Neural cell (in vitro differentiated cells): ENCODE data around the gene KRTAP10-5. TPM values are rescaled to one million over a fixed set of nuclear protein-coding genes. Genes with fewer than 3 reads are reported as not detected.

ENCODE experiments used
- H2AFZ ChIP-seq: fragments of 200-600, 300-800 bp; sonication (generic), shearing (Covaris generic); 2 replicates; pipeline ENCODE4 v1.6.0; 2014; ENCODE audit warnings: low read depth, mild to moderate bottlenecking, antibody characterized with exemption, low read length, moderate library complexity
- H3F3A ChIP-seq: fragments of 200-600 bp; shearing (Covaris generic); 2 replicates; pipeline ENCODE4 v1.6.1; 2016; ENCODE audit warnings: mild to moderate bottlenecking, moderate library complexity, mixed read lengths, antibody characterized with exemption, low read length; ENCODE audit not compliant: insufficient read depth, poor library complexity, severe bottlenecking
- H3K27ac ChIP-seq: fragments of 200-600, 300-800 bp; sonication (generic), shearing (Covaris generic); 2 replicates; pipeline ENCODE4 v1.5.1; 2014; ENCODE audit warnings: mild to moderate bottlenecking, low read length, moderate library complexity
- H3K27me3 ChIP-seq: fragments of 300-800, 200-600 bp; sonication (generic), shearing (Covaris generic); 2 replicates; pipeline ENCODE4 v1.6.0; 2014; ENCODE audit warnings: mild to moderate bottlenecking, low read depth, low read length, moderate library complexity; ENCODE audit not compliant: insufficient read depth
- H3K36me3 ChIP-seq: fragments of 300-800, 200-600 bp; sonication (generic), shearing (Covaris generic); 2 replicates; pipeline ENCODE4 v1.5.1; 2014; ENCODE audit warnings: mild to moderate bottlenecking, antibody characterized with exemption, low read length, moderate library complexity; ENCODE audit not compliant: insufficient read depth
- H3K4me2 ChIP-seq: fragments of 300-800, 200-600 bp; sonication (generic), shearing (Covaris generic); 2 replicates; pipeline ENCODE4 v1.6.0; 2014; ENCODE audit warnings: mild to moderate bottlenecking, low read length
- H3K4me3 ChIP-seq: fragments of 300-800, 200-600 bp; sonication (generic), shearing (Covaris generic); 2 replicates; pipeline ENCODE4 v1.5.1; 2014; ENCODE audit warnings: mild to moderate bottlenecking, low read length, moderate library complexity
- H3K79me2 ChIP-seq: fragments of 200-600 bp; shearing (Covaris generic); replicated peaks from 2 replicates; pipeline ENCODE4 v1.6.0; 2014; ENCODE audit warnings: mild to moderate bottlenecking, low read length, moderate library complexity; ENCODE audit not compliant: insufficient read depth
- H3K9ac ChIP-seq: fragments of 300-800, 200-600 bp; sonication (generic), shearing (Covaris generic); 2 replicates; pipeline ENCODE4 v1.6.1; 2016; ENCODE audit warnings: mild to moderate bottlenecking, low read length, mixed read lengths
- H3K9me2 ChIP-seq: fragments of 200-600 bp; shearing (Covaris generic); 2 replicates; pipeline ENCODE4 v1.6.1; 2016; ENCODE audit warnings: mild to moderate bottlenecking, low read length, mixed read lengths; ENCODE audit not compliant: insufficient read depth
- H3K9me3 ChIP-seq: fragments of 200-600, 300-800 bp; sonication (generic), shearing (Covaris generic); 2 replicates; pipeline ENCODE4 v1.6.1; 2016; ENCODE audit warnings: mild to moderate bottlenecking, mixed run types, low read length, moderate library complexity, mixed read lengths
- H4K20me1 ChIP-seq: fragments of 200-600 bp; shearing (Covaris generic); 2 replicates; pipeline ENCODE4 v1.6.1; 2016; ENCODE audit warnings: mild to moderate bottlenecking, mixed run types; ENCODE audit not compliant: insufficient read depth
- CTCF ChIP-seq: fragments of 450-650 bp; IDR thresholded peaks from 2 replicates; pipeline ENCODE4 v1.5.1; 2014; ENCODE audit warnings: antibody characterized with exemption, mild to moderate bottlenecking, moderate library complexity; ENCODE audit not compliant: poor library complexity, severe bottlenecking
- EP300 ChIP-seq: fragments of 450-650 bp; conservative IDR thresholded peaks from 2 replicates; pipeline ENCODE4 v1.6.1; 2014; ENCODE audit warnings: antibody characterized with exemption, mild to moderate bottlenecking, moderate library complexity; ENCODE audit not compliant: poor library complexity, severe bottlenecking
- EZH2 ChIP-seq: fragments of 200-600, 300-800 bp; shearing (Covaris generic), sonication (generic); IDR thresholded peaks from 2 replicates; pipeline ENCODE4 v1.6.1; 2014; ENCODE audit warnings: antibody characterized with exemption, low read length, borderline replicate concordance, mild to moderate bottlenecking; ENCODE audit not compliant: insufficient read depth, poor library complexity, severe bottlenecking
- MXI1 ChIP-seq: fragments of 450-650 bp; conservative IDR thresholded peaks from 2 replicates; pipeline ENCODE4 v1.6.1; 2014; ENCODE audit warnings: antibody characterized with exemption, mild to moderate bottlenecking; ENCODE audit not compliant: poor library complexity, severe bottlenecking
- POLR2AphosphoS5 ChIP-seq: IDR thresholded peaks from 2 replicates; pipeline ENCODE4 v1.6.1; 2012
- RAD21 ChIP-seq: fragments of 450-650 bp; conservative IDR thresholded peaks from 2 replicates; pipeline ENCODE4 v1.6.1; 2014; ENCODE audit warnings: antibody characterized with exemption, mild to moderate bottlenecking, moderate library complexity
- SMC3 ChIP-seq: fragments of 450-650 bp; conservative IDR thresholded peaks from 2 replicates; pipeline ENCODE4 v1.6.1; 2014; ENCODE audit warnings: antibody characterized with exemption, mild to moderate bottlenecking, moderate library complexity; ENCODE audit not compliant: poor library complexity
- TAF1 ChIP-seq: IDR thresholded peaks from 2 replicates; pipeline ENCODE4 v1.6.1; 2012; ENCODE audit warnings: low read depth
- polyA plus RNA-seq: library from polyadenylated mRNA; depleted of rRNA; stranded (reverse); fragments of >200 nt; gene quantifications from 2 replicates; pipeline ENCODE4 v1.2.3, GENCODE V29; 2014
- TF ChIP-seq, protein P1 (sequence below): IDR thresholded peaks from 2 replicates; pipeline ENCODE4 v1.6.1; 2012; ENCODE audit warnings: borderline replicate concordance

The KRTAP10-5 gene
- polyA plus RNA-seq, 1 donor from 2014 or later, result not detected

DNA sequence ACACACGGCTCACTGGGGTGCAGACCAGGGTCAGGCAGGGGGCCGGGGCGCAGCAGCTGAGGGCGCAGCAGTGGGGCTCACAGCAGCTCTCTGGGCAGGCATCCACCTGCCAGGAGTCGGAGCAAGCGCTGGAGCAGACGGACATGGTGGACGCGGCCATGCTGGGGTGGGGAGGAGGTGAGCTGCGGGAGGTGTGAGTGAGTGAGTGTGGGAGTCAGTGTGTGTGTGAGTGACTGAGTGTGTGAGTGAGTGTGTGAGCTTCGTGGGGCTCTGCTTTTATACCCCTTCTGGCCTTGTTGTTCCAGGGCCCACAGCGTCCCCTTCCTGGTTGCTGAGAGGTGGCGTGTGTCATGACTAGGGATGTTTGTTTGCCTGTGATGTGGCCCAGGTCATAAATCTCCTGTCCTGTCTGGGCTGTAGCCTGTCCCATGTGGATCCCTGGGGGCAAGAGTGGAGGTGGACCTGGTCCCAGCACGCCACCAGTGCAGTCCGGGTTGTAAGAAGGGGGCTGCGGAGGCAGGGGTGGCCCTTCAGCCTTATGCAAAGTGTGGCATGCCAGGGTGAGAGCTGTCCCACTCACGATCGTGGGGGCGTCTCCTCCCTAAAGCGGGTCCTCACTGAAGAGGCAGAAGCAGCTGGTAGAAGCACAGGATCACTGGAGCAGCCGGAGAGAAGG lies 40.3 kb downstream of the KRTAP10-5 start, which contains the start of gene KRTAP10-1:
TSS of gene KRTAP10-1 (minus strand) at position 205 of the 676 bp plus-strand sequence. CDS start at position 160, 45 bp downstream.
- no peaks in the 10 kb centered on the region for H4K20me1 ChIP-seq
- H2AFZ ChIP-seq, result no peak within 1 kb of the TSS
- H3K36me3 ChIP-seq, result no peaks in the 10 kb centered on the region
- no peak within 1 kb of the TSS for H3K27ac ChIP-seq
- H3K9me2 ChIP-seq, result no peaks in the 10 kb centered on the region
- no peaks in the 10 kb centered on the region for H3F3A ChIP-seq
- no peak within 1 kb of the TSS for H3K4me3 ChIP-seq
- H3K27me3 ChIP-seq, result no peaks in the 10 kb centered on the region
- no peak within 1 kb of the TSS for H3K9ac ChIP-seq
- no peaks in the 10 kb centered on the region for H3K79me2 ChIP-seq
- no peak within 1 kb of the TSS for H3K4me2 ChIP-seq
- TF ChIP-seq EP300 (no peak), RAD21 (no peak), POLR2AphosphoS5 (no peak), MXI1 (no peak), EZH2 (no peak), CTCF (no peak), SMC3 (no peak), TAF1 (no peak)
- TF ChIP-seq, protein P1, sequence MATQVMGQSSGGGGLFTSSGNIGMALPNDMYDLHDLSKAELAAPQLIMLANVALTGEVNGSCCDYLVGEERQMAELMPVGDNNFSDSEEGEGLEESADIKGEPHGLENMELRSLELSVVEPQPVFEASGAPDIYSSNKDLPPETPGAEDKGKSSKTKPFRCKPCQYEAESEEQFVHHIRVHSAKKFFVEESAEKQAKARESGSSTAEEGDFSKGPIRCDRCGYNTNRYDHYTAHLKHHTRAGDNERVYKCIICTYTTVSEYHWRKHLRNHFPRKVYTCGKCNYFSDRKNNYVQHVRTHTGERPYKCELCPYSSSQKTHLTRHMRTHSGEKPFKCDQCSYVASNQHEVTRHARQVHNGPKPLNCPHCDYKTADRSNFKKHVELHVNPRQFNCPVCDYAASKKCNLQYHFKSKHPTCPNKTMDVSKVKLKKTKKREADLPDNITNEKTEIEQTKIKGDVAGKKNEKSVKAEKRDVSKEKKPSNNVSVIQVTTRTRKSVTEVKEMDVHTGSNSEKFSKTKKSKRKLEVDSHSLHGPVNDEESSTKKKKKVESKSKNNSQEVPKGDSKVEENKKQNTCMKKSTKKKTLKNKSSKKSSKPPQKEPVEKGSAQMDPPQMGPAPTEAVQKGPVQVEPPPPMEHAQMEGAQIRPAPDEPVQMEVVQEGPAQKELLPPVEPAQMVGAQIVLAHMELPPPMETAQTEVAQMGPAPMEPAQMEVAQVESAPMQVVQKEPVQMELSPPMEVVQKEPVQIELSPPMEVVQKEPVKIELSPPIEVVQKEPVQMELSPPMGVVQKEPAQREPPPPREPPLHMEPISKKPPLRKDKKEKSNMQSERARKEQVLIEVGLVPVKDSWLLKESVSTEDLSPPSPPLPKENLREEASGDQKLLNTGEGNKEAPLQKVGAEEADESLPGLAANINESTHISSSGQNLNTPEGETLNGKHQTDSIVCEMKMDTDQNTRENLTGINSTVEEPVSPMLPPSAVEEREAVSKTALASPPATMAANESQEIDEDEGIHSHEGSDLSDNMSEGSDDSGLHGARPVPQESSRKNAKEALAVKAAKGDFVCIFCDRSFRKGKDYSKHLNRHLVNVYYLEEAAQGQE, result no peak
- H3K9me3 ChIP-seq, result no peaks in the 10 kb centered on the region

DNA sequence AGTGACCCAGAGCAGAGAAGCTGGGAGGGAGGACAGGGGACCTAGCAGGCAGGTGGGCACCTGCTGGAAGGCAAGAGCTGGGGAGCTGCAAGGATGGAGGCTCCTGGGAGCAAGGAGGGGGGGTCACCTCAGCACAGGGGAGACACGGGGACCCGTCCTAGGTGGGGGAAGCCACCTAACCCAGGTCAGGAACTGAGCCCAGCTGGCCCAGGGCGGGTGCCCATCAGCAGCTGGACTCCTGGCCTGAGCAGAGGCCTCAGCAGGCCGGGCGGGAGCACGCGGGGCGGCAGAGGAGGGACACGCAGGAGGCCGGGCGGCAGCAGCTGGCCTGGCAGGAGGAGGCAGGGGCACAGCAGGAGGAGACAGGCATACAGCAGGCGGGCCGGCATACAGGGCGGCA lies 41.4 kb downstream of the KRTAP10-5 start:
- Histone ChIP-seq H3K9me2 (no peaks in the 10 kb centered on the region), H3K9me3 (no peaks in the 10 kb centered on the region), H3K9ac (no peak overlapping the region), H3K27me3 (no peaks in the 10 kb centered on the region), H3K79me2 (no peaks in the 10 kb centered on the region), H3K27ac (no peak overlapping the region), H3K36me3 (no peaks in the 10 kb centered on the region), H3F3A (no peaks in the 10 kb centered on the region), H4K20me1 (no peaks in the 10 kb centered on the region), H2AFZ (no peak overlapping the region), H3K4me3 (no peak overlapping the region), H3K4me2 (no peak overlapping the region)
- TF ChIP-seq EZH2 (no peak), RAD21 (no peak), SMC3 (no peak), TAF1 (no peak), EP300 (no peak), MXI1 (no peak), CTCF (no peak), POLR2AphosphoS5 (no peak)
- TF ChIP-seq, protein P1, result no peak
